Stimulated activated CD8-positive, alpha-beta memory T cell treated with anti-CD3 and anti-CD28 coated beads, Interleukin-15, amount 100 ng/mL, for 48 hours (primary cell): ENCODE measurements around the gene PCDHGA8.
"Not testable (repeated sequence)": the region's sequence is repeated elsewhere in the genome, so short reads cannot be mapped to it uniquely, and the experiment has no call there.

Experiments
- DNase-seq, 2 donors: peaks; one replicate each; pipeline ENCODE4 v3.0.0-alpha.2; 2020; ENCODE audit warnings: low read depth in 2 of 2

Gene PCDHGA8

DNA sequence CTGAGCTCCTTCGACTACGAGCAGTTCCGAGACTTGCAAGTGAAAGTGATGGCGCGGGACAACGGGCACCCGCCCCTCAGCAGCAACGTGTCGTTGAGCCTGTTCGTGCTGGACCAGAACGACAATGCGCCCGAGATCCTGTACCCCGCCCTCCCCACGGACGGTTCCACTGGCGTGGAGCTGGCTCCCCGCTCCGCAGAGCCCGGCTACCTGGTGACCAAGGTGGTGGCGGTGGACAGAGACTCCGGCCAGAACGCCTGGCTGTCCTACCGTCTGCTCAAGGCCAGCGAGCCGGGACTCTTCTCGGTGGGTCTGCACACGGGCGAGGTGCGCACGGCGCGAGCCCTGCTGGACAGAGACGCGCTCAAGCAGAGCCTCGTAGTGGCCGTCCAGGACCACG lies 39.9 kb downstream of the PCDHGA8 start:
- not testable (repeated sequence) for DNase-seq

DNA sequence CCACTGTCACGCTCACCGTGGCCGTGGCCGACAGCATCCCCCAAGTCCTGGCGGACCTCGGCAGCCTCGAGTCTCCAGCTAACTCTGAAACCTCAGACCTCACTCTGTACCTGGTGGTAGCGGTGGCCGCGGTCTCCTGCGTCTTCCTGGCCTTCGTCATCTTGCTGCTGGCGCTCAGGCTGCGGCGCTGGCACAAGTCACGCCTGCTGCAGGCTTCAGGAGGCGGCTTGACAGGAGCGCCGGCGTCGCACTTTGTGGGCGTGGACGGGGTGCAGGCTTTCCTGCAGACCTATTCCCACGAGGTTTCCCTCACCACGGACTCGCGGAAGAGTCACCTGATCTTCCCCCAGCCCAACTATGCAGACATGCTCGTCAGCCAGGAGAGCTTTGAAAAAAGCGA lies 40.3 kb downstream of the PCDHGA8 start:
- DNase-seq = not testable (repeated sequence)

DNA sequence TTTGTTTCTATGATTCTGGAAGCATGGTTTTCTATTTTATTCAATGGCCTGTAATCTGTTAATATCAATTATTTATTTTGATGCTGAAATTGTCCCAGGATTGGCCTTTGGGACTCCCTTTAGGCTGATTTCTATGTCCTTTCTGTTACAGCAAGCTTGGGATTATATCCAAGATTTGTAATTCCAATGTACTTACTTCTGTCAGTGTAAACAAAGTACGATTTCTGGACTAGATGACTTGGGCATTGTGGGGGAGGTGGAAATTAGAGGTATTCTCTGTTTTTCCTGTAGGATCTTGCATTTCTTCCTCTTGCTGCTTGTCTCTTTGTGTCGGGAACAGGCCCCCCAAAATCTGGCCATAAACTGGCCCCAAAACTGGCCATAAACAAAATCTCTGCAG lies 41.6 kb downstream of the PCDHGA8 start:
- DNase-seq = no peak

DNA sequence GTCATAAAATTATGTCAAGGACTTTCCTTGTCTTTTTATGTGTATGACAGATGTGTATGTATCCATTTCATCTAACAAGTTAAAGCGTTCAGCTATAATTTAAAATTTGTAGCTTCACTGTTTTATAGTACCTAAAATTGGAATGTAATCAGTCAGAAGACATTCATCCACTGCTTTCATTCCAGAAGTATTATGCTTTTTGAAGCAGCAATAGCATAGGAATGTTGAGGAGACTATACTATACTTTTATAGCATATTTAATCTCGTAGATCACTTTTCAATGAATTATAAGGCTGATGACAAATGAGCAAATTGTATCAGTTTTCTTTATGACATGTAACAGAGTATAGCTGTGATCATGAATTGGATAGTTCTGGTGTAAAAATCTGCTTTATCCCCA lies 44.8 kb downstream of the PCDHGA8 start:
- no peak for DNase-seq

DNA sequence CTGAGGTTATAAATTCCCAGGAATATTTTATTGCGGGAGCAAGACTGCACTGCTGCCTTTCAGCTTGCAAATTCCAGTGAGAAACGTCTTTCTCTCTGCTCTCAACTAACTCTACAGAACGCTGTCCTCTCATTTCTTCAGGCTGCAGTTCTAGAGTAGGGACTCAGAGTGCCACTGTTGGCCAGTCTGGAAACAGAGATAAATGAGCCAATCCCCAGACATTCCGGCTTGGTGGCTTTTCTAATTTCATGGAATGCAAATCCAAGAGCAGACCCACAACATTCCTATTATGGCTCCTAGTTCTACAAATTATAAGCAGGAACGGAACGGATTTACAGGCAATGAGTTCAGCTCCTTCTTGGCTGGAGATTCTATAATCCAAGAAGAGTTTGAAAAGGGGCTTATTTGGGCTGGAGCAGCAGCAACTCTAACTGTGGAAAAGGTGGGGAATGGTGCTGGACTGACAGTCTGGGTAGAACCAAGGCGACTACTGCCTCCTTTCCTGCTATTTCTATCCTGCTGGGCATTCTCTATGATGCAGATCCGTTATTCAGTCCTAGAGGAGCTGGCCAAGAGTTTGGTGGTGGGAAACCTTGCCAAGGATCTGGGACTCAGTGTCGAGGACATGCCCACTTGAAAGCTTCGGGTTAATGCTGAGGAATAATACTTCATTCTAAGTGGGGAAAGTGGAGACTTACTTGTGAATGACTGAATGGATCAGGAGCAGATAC lies 47.1 kb downstream of the PCDHGA8 start:
- DNase-seq = no peak

DNA sequence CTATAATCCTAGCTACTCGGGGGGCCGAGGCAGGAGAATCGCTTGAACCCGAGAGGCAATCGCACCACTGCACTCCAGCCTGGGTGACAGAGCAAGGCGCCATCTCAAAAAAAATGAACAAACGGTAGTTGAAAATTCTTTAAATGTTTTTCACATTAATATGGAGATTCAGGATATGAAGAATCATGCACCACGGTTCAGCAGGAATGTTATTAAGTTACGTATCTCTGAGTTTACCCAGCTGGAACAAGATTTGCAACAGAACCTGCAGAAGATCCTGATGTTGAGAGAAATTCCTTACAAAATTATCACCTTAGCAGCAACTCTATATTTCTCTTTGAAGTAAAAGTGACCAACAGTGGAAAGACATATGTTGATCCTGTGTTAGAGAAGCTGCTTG lies 47.9 kb downstream of the PCDHGA8 start:
- DNase-seq = no peak

DNA sequence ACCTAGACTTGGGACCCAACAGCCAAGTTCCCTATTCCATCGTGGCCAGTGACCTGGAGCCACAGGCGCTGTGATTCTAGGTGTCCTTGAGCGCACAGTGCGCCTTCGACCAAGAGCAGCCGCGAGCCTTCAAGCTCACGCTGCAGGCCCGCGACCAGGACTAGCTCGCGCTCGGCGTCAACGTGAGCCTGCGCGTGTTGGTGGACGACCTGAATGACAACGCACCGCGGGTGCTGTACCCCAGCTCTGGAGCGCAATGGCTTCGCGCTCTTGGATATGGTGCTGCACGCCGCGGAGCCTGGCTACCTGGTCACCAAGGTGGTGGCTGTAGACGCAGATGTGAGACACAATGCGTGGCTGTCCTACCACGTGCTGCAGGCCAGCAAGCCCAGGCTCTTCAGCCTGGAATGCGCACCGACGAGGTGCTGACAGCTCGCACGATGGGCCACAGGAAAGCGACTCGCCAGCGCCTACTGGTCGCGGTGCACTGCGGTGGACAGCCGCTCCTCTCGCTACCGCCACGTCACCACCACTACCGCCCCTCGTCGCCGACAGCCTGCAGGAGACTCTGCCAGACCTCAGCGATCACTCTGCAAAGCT lies 49.2 kb downstream of the PCDHGA8 start:
- DNase-seq = no peak
